ENCODE measurements around the gene PAIP2. TPM values are rescaled to one million over a fixed set of nuclear protein-coding genes. Genes with fewer than 3 reads are reported as not detected.

Gene PAIP2
- total RNA-seq, 3 donors from 2014 or later: 42.1 to 85.1 (median 44.5) TPM

DNA sequence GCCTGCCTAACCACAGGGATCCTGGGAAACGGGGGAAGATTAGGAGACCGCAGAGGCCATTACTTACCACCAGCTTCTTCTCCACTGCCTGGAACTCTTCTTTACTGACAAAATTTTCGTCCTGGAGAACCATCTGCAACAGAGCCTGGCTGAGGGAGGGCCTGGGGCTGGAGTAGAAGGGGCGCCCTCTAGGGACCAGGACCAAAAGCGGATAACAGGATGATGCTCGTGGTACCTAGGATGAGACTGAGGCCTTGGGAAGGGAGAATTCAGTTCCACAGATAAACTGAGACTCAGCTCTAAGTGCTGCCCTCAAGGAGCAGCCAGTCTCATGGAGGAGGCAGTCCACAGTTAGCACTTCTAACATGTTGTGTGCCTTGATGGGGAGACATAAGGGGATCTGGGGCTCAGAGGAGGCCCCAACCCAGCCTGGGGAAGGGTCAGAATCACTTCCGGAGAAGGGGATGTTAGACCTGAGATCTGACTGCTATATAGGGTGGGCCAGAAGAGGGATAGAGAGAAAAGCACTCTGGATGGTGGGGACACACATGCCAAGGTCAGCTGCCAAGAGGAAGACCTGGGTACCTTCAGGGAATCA, 61.0 kb downstream of the PAIP2 start:
- no peak overlapping the region for H3K4me3 ChIP-seq
- peak; percentile 45 for TF ChIP-seq CTCF (IDR thresholded peaks at IDR 0.05)
- peak in 2 of 3 donors; percentile 51 to 59 for DNase-seq
- ATAC-seq: peak; percentile 11
- no peaks in the 10 kb centered on the region for H3K36me3 ChIP-seq (ENCODE audit: low read depth)
- H3K4me1 ChIP-seq (ENCODE audit: low read depth): peaks cover 15% of the 10 kb centered on the region
- intact Hi-C loops (cut with DNase I, micrococcal nuclease): no loop called here
- no peaks in the 10 kb centered on the region for H3K9me3 ChIP-seq

GRCh38 chr5:139403418-139403786, 61.7 kb downstream of the PAIP2 start:
- Histone ChIP-seq H3K9me3 (no peaks in the 10 kb centered on the region), H3K36me3 (ENCODE audit: low read depth) (no peaks in the 10 kb centered on the region), H3K4me3 (peak overlapping the region; percentile 36), H3K4me1 (ENCODE audit: low read depth) (peaks cover 15% of the 10 kb centered on the region)
- intact Hi-C loops (cut with DNase I, micrococcal nuclease): no loop called here
- DNase-seq (no peak), ATAC-seq (peak; percentile 3)
- no peak for TF ChIP-seq CTCF (IDR thresholded peaks at IDR 0.05)

GRCh38 chr5:139403787-139404483, 62.3 kb downstream of the PAIP2 start, which contains the start of gene SPATA24:
TSS of gene SPATA24 (minus strand) at chr5:139404089. CDS start at chr5:139404060, 29 bp downstream.
- peak; percentile 96 for ATAC-seq
- no peak for TF ChIP-seq CTCF (IDR thresholded peaks at IDR 0.05)
- H3K9me3 ChIP-seq: no peaks in the 10 kb centered on the region
- intact Hi-C loops (cut with DNase I, micrococcal nuclease): no loop called here
- H3K36me3 ChIP-seq (ENCODE audit: low read depth): no peaks in the 10 kb centered on the region
- peaks cover 15% of the 10 kb centered on the region for H3K4me1 ChIP-seq (ENCODE audit: low read depth)
- DNase-seq: peak; percentile 98 to 99 (median 99)
- H3K4me3 ChIP-seq: peak within 1 kb of the TSS; percentile 36

- intact Hi-C loops (cut with DNase I, micrococcal nuclease): no loop called here
- Histone ChIP-seq H3K9me3 (no peaks in the 10 kb centered on the region), H3K36me3 (ENCODE audit: low read depth) (no peaks in the 10 kb centered on the region), H3K4me1 (ENCODE audit: low read depth) (peaks cover 15% of the 10 kb centered on the region), H3K4me3 (no peak overlapping the region)
- TF ChIP-seq CTCF (IDR thresholded peaks at IDR 0.05): no peak
- DNase-seq: no peak
- peak; percentile 0 for ATAC-seq
These were observed 62.8 kb downstream of the PAIP2 start for GRCh38 chr5:139404484-139404840.

DNA sequence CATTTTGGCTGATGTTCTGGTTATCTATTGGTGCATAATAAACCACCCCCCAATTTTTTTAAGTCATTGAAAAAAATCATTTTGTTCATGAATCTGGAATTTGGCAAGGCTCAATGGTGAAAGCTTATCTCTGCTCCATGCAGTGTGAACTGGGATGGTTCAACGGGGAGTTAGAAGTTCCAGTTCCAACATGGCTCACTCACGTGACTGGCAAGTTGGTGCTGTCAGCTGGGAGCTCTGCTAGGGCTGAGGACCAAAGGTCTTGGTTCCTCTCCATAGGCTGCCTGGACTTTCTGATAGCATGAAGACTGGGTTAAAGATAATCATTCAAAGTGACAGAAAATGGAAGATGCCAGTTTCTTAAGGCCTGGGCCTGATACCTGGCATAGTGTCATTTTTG, 65.3 kb downstream of the PAIP2 start:
- ATAC-seq: no peak
- Histone ChIP-seq H3K36me3 (ENCODE audit: low read depth) (no peaks in the 10 kb centered on the region), H3K4me3 (no peak overlapping the region), H3K9me3 (no peaks in the 10 kb centered on the region), H3K4me1 (ENCODE audit: low read depth) (peaks cover 15% of the 10 kb centered on the region)
- intact Hi-C loops (cut with DNase I, micrococcal nuclease): no loop called here
- DNase-seq: no peak
- TF ChIP-seq CTCF (IDR thresholded peaks at IDR 0.05): no peak
